Stimulated activated CD4-positive, alpha-beta T cell treated with anti-CD3 and anti-CD28 coated beads, Interleukin-1b, Interleukin-23, amount 100 ng/mL, for 1 hour (primary cell): ENCODE results near the gene TNFSF13.

Experiments
- DNase-seq, 2 donors: peaks; one replicate each; pipeline ENCODE4 v3.0.0-alpha.2; 2020; ENCODE audit warnings: low read depth in 2 of 2

TNFSF13 gene

GRCh38 chr17:7574176-7574953 lies 15.8 kb downstream of the TNFSF13 start:
- no peak for DNase-seq

DNA sequence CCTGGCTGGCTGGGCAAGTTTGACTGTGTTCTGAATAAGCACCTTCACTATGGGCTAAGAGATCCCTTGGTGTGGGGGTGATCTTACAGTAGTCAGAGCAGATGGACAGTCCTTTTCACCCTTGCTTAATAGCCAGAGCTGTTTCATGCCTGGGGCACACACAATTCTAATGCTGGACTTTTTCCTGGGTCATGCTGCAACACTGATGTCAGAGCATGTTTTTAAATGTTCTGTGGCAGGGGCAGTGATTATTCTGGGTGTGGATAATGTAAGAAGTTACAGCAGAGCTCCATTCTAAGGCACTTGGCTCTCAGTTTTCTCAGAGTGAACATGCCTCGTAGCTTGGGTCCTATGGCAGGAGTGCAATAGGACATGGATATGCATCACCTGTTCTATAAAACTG lies 16.9 kb downstream of the TNFSF13 start:
- no peak for DNase-seq

DNA sequence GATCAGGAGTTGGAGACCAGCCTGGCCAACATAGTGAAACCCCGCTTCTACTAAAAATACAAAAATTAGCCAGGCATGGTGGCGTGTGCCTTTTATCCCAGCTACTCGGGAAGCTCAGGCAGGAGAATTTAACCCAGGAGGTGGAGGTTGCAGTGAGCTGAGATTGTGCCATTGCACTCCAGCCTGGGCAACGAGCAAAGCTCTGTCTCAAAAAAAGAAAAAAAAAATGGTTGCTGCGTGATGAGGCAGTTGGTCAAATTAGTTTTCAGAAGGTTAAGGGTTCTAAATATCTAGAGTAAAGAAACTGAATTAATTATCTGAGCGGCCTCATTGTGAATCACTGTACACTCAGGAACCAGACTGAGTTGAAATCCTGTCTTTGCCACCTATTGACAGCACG lies 17.4 kb downstream of the TNFSF13 start:
- no peak for DNase-seq

GRCh38 chr17:7576432-7576937 lies 17.9 kb downstream of the TNFSF13 start:
- DNase-seq: no peak

GRCh38 chr17:7577327-7578199 lies 19.0 kb downstream of the TNFSF13 start:
- no peak for DNase-seq

DNA sequence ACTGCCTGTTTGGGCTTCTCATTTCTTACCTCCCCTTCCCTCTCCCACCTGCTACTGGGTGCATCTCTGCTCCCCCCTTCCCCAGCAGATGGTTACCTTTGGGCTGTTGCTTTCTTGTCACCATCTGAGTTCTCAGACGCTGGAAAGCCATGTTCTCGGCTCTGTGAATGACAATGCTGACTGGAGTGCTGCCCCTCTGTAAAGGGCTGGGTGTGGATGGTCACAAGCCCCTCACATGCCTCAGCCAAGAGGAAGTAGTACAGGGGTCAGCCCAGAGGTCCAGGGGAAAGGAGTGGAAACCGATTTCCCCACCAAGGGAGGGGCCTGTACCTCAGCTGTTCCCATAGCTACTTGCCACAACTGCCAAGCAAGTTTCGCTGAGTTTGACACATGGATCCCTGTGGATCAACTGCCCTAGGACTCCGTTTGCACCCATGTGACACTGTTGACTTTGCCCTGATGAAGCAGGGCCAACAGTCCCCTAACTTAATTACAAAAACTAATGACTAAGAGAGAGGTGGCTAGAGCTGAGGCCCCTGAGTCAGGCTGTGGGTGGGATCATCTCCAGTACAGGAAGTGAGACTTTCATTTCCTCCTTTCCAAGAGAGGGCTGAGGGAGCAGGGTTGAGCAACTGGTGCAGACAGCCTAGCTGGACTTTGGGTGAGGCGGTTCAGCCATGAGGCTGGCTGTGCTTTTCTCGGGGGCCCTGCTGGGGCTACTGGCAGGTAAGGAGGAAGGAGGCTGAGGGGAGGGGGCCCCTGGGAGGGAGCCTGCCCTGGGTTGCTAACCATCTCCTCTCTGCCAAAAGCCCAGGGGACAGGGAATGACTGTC lies 20.7 kb downstream of the TNFSF13 start, which contains the start of gene CD68:
Gene CD68, plus strand, starts transcription at position 638 of the 833 bp plus-strand sequence. Its CDS starts 40 bp downstream, at position 678.
- peak in 1 of 2 donors; percentile 51 for DNase-seq

DNA sequence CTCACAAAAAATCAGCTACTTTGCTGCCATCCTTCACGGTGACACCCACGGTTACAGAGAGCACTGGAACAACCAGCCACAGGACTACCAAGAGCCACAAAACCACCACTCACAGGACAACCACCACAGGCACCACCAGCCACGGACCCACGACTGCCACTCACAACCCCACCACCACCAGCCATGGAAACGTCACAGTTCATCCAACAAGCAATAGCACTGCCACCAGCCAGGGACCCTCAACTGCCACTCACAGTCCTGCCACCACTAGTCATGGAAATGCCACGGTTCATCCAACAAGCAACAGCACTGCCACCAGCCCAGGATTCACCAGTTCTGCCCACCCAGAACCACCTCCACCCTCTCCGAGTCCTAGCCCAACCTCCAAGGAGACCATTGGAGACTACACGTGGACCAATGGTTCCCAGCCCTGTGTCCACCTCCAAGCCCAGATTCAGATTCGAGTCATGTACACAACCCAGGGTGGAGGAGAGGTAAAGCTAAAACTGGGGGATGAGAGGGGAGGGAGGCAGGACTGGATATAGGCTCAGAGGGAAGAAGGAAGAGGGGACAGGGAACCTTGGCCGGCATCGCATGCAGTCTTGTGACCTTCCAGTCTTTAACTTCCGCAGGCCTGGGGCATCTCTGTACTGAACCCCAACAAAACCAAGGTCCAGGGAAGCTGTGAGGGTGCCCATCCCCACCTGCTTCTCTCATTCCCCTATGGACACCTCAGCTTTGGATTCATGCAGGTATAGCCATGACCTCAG lies 21.5 kb downstream of the TNFSF13 start:
- DNase-seq: no peak

DNA sequence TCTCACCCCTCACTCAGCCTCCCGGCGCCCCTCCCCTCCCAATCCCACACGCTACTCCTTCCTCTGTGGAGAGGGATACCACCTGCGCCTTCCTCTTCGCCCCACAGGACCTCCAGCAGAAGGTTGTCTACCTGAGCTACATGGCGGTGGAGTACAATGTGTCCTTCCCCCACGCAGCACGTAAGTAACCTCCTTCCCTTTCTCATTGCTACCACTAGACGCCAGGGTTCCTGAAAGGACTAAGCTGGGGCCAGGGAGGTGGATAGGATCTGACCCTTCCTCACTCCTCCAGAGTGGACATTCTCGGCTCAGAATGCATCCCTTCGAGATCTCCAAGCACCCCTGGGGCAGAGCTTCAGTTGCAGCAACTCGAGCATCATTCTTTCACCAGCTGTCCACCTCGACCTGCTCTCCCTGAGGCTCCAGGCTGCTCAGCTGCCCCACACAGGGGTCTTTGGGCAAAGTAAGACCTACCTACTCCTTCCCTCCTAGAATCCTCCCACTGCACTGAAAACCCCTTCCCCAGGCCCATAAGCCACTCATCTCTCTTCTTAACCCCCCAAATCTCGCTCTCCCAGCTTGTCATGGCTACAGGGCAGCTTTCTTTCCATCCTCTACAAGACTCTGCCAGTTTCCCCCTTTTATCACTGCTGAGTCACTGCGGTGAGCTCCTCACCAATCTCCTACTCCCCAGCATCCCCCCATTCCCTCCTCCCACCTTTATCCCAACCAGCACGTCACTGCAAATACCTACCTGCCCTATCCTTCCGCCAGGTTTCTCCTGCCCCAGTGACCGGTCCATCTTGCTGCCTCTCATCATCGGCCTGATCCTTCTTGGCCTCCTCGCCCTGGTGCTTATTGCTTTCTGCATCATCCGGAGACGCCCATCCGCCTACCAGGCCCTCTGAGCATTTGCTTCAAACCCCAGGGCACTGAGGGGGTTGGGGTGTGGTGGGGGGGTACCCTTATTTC lies 22.3 kb downstream of the TNFSF13 start:
- DNase-seq: no peak

- DNase-seq: no peak
Measured at GRCh38 chr17:7582396-7583252, 24.1 kb downstream of the TNFSF13 start.

DNA sequence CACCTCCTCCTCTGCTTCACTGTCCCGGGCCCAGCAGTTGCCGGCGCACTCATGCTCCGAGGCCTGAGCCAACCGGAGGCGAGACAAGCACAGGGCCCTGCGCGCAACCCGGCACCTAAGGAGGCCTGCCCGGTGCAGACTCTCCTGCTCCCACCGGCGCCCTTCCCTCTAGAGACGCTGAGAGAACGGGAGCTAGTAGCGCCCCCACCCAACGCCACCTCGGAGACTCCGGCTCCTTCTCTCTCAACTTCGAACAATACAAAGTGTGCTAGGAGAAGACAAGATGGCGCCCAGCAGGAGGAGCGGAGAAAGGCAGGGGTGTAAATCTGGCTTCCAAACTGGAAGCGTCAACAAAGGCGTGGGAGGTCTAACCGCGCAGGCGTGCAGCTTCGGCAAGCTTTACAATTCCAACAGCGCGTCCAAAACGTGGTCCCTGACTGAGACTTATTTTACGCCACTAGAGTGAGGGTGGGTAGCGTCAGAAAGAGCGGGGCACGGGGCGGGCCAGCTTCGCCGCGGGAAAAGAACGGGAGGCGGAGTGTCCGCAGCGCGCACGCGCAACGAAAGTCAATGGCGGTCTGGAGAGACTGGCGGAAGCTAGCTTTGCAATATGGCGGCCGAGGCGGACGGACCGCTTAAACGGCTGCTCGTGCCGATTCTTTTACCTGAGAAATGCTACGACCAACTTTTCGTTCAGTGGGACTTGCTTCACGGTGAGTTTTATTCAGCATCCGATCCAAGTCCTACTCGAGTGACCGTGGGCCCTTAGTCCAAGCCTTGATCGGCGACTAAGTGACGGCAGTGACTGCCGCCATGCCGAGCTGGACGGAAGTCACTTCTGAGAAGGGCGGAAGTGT lies 24.9 kb downstream of the TNFSF13 start, which contains the start of gene MPDU1:
Gene MPDU1, plus strand, starts transcription at position 600 of the 857 bp plus-strand sequence. Its CDS starts 11 bp downstream, at position 611.
- peak; percentile 84 for DNase-seq

DNA sequence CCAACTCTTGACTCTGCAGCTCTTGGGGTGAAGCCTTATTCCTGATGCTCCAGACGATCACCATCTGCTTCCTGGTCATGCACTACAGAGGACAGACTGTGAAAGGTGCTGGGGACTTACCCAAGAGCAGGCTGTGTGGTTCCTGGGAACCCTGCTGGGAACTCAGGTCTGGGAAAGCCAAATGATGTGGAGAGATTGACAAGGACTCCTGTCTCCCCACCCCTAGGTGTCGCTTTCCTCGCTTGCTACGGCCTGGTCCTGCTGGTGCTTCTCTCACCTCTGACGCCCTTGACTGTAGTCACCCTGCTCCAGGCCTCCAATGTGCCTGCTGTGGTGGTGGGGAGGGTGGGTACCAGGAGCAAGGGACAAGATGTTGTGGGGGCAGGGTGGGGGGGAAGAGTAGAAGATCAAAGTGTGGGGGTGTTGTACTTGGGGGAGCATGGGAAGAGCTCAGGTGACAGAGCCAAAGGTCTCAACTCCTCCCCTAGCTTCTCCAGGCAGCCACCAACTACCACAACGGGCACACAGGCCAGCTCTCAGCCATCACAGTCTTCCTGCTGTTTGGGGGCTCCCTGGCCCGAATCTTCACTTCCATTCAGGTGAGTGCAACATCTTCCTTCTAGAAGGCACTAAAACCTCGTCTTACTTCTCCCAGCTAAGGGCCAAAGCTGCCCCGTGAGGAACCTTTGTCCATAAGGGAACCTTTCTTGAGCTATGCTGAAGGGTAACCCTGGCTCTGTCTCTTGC lies 28.3 kb downstream of the TNFSF13 start:
- DNase-seq: no peak

- DNase-seq: no peak
Measured at GRCh38 chr17:7587420-7588151, 29.0 kb downstream of the TNFSF13 start.

- DNase-seq: no peak
Measured at GRCh38 chr17:7588553-7589203, 30.1 kb downstream of the TNFSF13 start.

- DNase-seq: no peak
Measured at GRCh38 chr17:7589204-7589868, 30.8 kb downstream of the TNFSF13 start.
